HG03558 (cell line): Measurements from ENCODE around the gene LONP2.
"Not testable (repeated sequence)": the region's sequence is repeated elsewhere in the genome, so short reads cannot be mapped to it uniquely, and the experiment has no call there.

ENCODE experiments used
- ATAC-seq: cut with Tn5 transposase; IDR thresholded peaks from one replicate; pipeline ENCODE4 v1.9.1; 2021; ENCODE audit warnings: moderate number of reproducible peaks; ENCODE audit not compliant: unreplicated experiment; ENCODE audit errors: extremely low read depth

Gene LONP2

GRCh38 chr16:48287239-48287638 is 43.1 kb downstream of the LONP2 start:
- no peak for ATAC-seq

- ATAC-seq, result no peak
These were observed 47.2 kb downstream of the LONP2 start for GRCh38 chr16:48291303-48291702.

- ATAC-seq, result no peak
These were observed 47.7 kb downstream of the LONP2 start for GRCh38 chr16:48291754-48292153.

- no peak for ATAC-seq
These were observed 48.4 kb downstream of the LONP2 start for GRCh38 chr16:48292452-48292851.

GRCh38 chr16:48294724-48295123 is 50.6 kb downstream of the LONP2 start:
- no peak for ATAC-seq

GRCh38 chr16:48295488-48296281 is 51.6 kb downstream of the LONP2 start:
- no peak for ATAC-seq

- no peak for ATAC-seq
These were observed 55.4 kb downstream of the LONP2 start for GRCh38 chr16:48299471-48299870.

GRCh38 chr16:48300391-48300856 is 56.3 kb downstream of the LONP2 start:
- ATAC-seq, result no peak

- ATAC-seq, result no peak
These were observed 64.4 kb downstream of the LONP2 start for GRCh38 chr16:48308535-48308934.

GRCh38 chr16:48310908-48311641 is 67.0 kb downstream of the LONP2 start:
- ATAC-seq, result no peak

GRCh38 chr16:48313905-48314304 is 69.8 kb downstream of the LONP2 start:
- not testable (repeated sequence) for ATAC-seq

GRCh38 chr16:48317026-48317425 is 72.9 kb downstream of the LONP2 start:
- no peak for ATAC-seq

GRCh38 chr16:48317614-48318315 is 73.7 kb downstream of the LONP2 start:
- no peak for ATAC-seq

- no peak for ATAC-seq
These were observed 74.5 kb downstream of the LONP2 start for GRCh38 chr16:48318630-48319029.

- ATAC-seq, result no peak
These were observed 77.4 kb downstream of the LONP2 start for GRCh38 chr16:48321317-48322036.

- no peak for ATAC-seq
These were observed 80.0 kb downstream of the LONP2 start for GRCh38 chr16:48323783-48324775.

GRCh38 chr16:48326915-48327314 is 82.8 kb downstream of the LONP2 start:
- ATAC-seq, result no peak

- no peak for ATAC-seq
These were observed 85.0 kb downstream of the LONP2 start for GRCh38 chr16:48329138-48329537.

GRCh38 chr16:48330189-48330840 is 86.2 kb downstream of the LONP2 start:
- ATAC-seq, result no peak
